HepG2 (cell line): ENCODE results near the gene PIGW. TPM values are rescaled to one million over a fixed set of nuclear protein-coding genes. Genes with fewer than 3 reads are reported as not detected.

Experiments used
- ATAD3A ChIP-seq: sonication (generic); formaldehyde crosslinking; IDR thresholded peaks from 2 replicates; pipeline ENCODE4 v1.4.0; 2020; ENCODE audit warnings: missing genetic modification reagents
- BORCS8-MEF2B ChIP-seq: sonication (generic); formaldehyde crosslinking; IDR thresholded peaks from 2 replicates; pipeline ENCODE4 v1.8.0; 2022; ENCODE audit warnings: mild to moderate bottlenecking, missing genetic modification reagents
- CEBPZ ChIP-seq: IDR thresholded peaks from 2 replicates; pipeline ENCODE4 v1.6.1; 2012; ENCODE audit warnings: low read length, improper control_type of control experiment
- EP300 ChIP-seq, 3 experiments: sonication (generic) in 1 of 3; formaldehyde crosslinking in 1 of 3; IDR thresholded peaks; 2 replicates each; pipeline versions ENCODE4 v1.5.1 to v1.6.1; 2011 to 2020; ENCODE audit warnings: low read depth in 2 of 3, low read length in 2 of 3, borderline replicate concordance in 1 of 3, improper control_type of control experiment in 1 of 3, mild to moderate bottlenecking in 1 of 3, missing genetic modification reagents in 1 of 3, moderate library complexity in 1 of 3
- GABPB1 ChIP-seq: IDR thresholded peaks from 2 replicates; pipeline ENCODE4 v1.6.1; 2016; ENCODE audit warnings: mild to moderate bottlenecking, missing genetic modification reagents, moderate library complexity, missing compliant biosample characterization
- HNRNPLL ChIP-seq: fragments of 200-400 bp; formaldehyde crosslinking; IDR thresholded peaks from 2 replicates; pipeline ENCODE4 v1.6.1; 2017; ENCODE audit warnings: mild to moderate bottlenecking, low read depth, low read length; ENCODE audit not compliant: poor library complexity, severe bottlenecking
- PAWR ChIP-seq: sonication (generic); formaldehyde crosslinking; IDR thresholded peaks from 2 replicates; pipeline ENCODE4 v1.4.0; 2020; ENCODE audit warnings: missing genetic modification reagents, mild to moderate bottlenecking, borderline replicate concordance
- PRDM4 ChIP-seq: sonication (generic); formaldehyde crosslinking; IDR thresholded peaks from 2 replicates; pipeline ENCODE4 v1.9.0; 2021; ENCODE audit warnings: missing genetic modification reagents, borderline replicate concordance
- RELA ChIP-seq: sonication (generic); formaldehyde crosslinking; IDR thresholded peaks from 2 replicates; pipeline ENCODE4 v1.4.0; 2020; ENCODE audit warnings: missing genetic modification reagents
- TEAD3 ChIP-seq: optimal IDR thresholded peaks from 2 replicates; pipeline ENCODE3; 2016; ENCODE audit warnings: borderline replicate concordance
- YEATS4 ChIP-seq: sonication (generic); formaldehyde crosslinking; IDR thresholded peaks from 2 replicates; pipeline ENCODE4 v1.4.0; 2020; ENCODE audit warnings: missing genetic modification reagents, borderline replicate concordance
- ZNF136 ChIP-seq: sonication (generic); formaldehyde crosslinking; IDR thresholded peaks from 2 replicates; pipeline ENCODE4 v1.8.1; 2022; ENCODE audit warnings: low read depth, mild to moderate bottlenecking, moderate library complexity, missing genetic modification reagents
- ZNF280B ChIP-seq: sonication (generic); formaldehyde crosslinking; IDR thresholded peaks from 2 replicates; pipeline ENCODE4 v1.5.0; 2020; ENCODE audit warnings: missing genetic modification reagents, mild to moderate bottlenecking, borderline replicate concordance
- ZNF3 ChIP-seq: IDR thresholded peaks from 2 replicates; pipeline ENCODE4 v1.7.0; 2017; ENCODE audit warnings: inconsistent platforms
- ZNF382 ChIP-seq: sonication (generic); formaldehyde crosslinking; IDR thresholded peaks from 2 replicates; pipeline ENCODE4 v1.5.0; 2020; ENCODE audit warnings: missing genetic modification reagents, mild to moderate bottlenecking, borderline replicate concordance
- ZNF513 ChIP-seq: sonication (generic); formaldehyde crosslinking; conservative IDR thresholded peaks from 2 replicates; pipeline ENCODE4 v1.5.0; 2020; ENCODE audit warnings: missing genetic modification reagents
- ZNF570 ChIP-seq: sonication (generic); formaldehyde crosslinking; IDR thresholded peaks from 2 replicates; pipeline ENCODE4 v1.4.0; 2020; ENCODE audit warnings: mild to moderate bottlenecking, missing genetic modification reagents, borderline replicate concordance
- ZNF75D ChIP-seq: sonication (generic); formaldehyde crosslinking; IDR thresholded peaks from 2 replicates; pipeline ENCODE4 v1.8.1; 2023; ENCODE audit warnings: missing genetic modification reagents, mild to moderate bottlenecking, borderline replicate concordance
- ZNF792 ChIP-seq: IDR thresholded peaks from 2 replicates; pipeline ENCODE4 v1.6.1; 2016
- polyA plus RNA-seq, 8 experiments: library from polyadenylated mRNA; depleted of rRNA in 3 of 8; stranded (reverse) in 7 of 8; unstranded in 1 of 8; fragments of >200 nt; fragmentation: Illumina TruSeq in 4 of 8; extraction: Trizol in 4 of 8; gene quantifications; 2 replicates each; pipeline versions ENCODE4 v1.2.1 to v1.2.3, GENCODE V29; 2011 to 2016; ENCODE audit warnings: low read depth in 4 of 8, missing spikeins in 1 of 8, mixed read lengths in 1 of 8; ENCODE audit not compliant: insufficient read depth in 1 of 8
- total RNA-seq, 5 experiments: library from RNA; depleted of rRNA; stranded (reverse); fragments of >200 nt; fragmentation: Illumina TruSeq; extraction: Trizol; gene quantifications; 2 replicates each; pipeline ENCODE4 v1.2.3, GENCODE V29; 2016; ENCODE audit warnings: low read depth in 1 of 5

Gene PIGW
- total and polyA plus RNA-seq, 2 of the 13 experiments (the other 11 are each of a cell fraction or from before 2014, with no cell fraction given): 9.0 to 24.0 TPM

- TF ChIP-seq EP300 (IDR thresholded peaks at IDR 0.05; ENCODE audit: low read depth in 2 of 2, low read length in 2 of 2) (no peak), EP300 (CRISPR knock-in tag; IDR thresholded peaks at IDR 0.05; ENCODE audit: borderline replicate concordance) (no peak), ATAD3A (CRISPR knock-in tag) (no peak), GABPB1 (CRISPR knock-in tag) (peak; percentile 65; the same call in 1 of the 2 replicates), RELA (CRISPR knock-in tag) (no peak), ZNF75D (CRISPR knock-in tag) (no peak; the same call in 1 of the 2 replicates), HNRNPLL (no peak), PRDM4 (CRISPR knock-in tag) (no peak), BORCS8-MEF2B (CRISPR knock-in tag) (0 out of 2 replicates have a peak, but pooled peaks have one; percentile 15), YEATS4 (no peak), CEBPZ (no peak), ZNF570 (CRISPR knock-in tag) (no peak), ZNF3 (CRISPR knock-in tag) (no peak), ZNF792 (CRISPR knock-in tag) (no peak), ZNF382 (no peak), PAWR (CRISPR knock-in tag) (no peak), TEAD3 (CRISPR knock-in tag) (peak; percentile 45), ZNF280B (CRISPR knock-in tag) (no peak; the same call in 1 of the 2 replicates), ZNF136 (no peak), ZNF513 (CRISPR knock-in tag) (no peak)
Measured at GRCh38 chr17:36533935-36534839, 600 bp upstream of the PIGW start (continued).
